Measurements from ENCODE around the gene ANKRD27.

Gene ANKRD27

DNA sequence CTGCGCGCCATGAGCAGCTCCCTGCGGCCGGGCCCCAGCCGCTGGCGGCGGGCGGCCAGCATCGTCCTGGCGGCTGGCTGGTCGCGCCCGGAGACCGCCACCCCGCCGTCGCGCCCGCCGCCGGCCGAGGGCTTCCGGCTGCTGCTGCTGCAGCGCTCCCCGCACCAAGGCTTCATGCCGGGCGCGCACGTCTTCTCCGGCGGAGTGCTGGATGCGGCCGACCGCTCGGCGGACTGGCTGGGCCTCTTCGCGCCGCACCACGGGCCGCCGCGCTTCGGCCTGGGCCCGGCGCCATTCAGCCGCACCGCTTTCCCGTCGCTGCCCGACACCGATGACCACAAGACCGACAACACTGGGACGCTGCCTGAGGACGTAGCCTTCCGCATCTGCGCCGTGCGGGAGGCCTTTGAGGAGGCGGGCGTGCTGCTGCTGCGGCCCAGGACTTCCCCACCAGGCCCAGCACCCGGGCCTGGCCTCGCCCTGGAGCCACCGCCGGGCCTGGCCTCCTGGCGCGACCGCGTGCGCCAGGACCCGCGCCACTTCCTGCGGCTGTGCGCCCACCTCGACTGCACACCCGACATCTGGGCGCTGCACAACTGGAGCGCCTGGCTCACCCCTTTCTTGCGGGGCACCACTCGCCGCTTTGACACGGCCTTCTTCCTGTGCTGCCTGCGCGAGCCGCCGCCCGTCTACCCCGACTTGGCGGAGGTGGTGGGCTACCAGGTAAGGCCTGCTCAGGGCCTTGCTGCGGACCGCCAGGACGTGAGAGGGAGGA lies 17.2 kb upstream of the ANKRD27 start:
- FAIRE-seq = no peak
- no peak for DNase-seq (ENCODE audit: extremely low spot score, insufficient read length, low read depth)

- peak; percentile 63 for FAIRE-seq
These were observed 16.4 kb upstream of the ANKRD27 start, which contains the start of gene NUDT19 for GRCh38 chr19:32691291-32691951. Gene NUDT19 (plus strand): TSS chr19:32691821. CDS start chr19:32691961, 140 bp downstream.

GRCh38 chr19:32688311-32688710 lies 13.3 kb upstream of the ANKRD27 start:
- FAIRE-seq = no peak

More at GRCh38 chr19:32691291-32691951, 16.4 kb upstream of the ANKRD27 start, which contains the start of gene NUDT19:
- DNase-seq (ENCODE audit: extremely low spot score, insufficient read length, low read depth) = peak; percentile 75

DNA sequence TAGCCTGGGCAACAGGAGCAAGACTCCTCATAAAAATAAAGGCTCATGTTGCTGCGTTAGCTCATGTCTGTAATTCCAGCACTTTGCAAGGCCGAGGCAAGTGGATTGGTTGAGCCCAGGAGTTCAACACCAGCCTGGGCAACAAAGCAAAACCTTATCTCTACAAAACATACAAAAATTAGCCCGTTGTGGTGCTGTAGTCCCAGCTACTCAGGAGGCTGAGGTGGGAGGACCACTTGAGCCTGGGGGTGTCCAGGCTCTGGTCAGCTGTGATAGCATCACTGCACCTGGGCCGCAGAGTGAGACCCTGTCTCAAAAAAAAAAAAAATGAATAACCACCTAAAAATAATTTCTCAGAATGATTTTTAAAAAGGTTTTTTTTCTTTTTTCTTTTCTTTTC lies 12.7 kb upstream of the ANKRD27 start:
- FAIRE-seq (no peak), DNase-seq (ENCODE audit: extremely low spot score, insufficient read length, low read depth) (no peak)

More at GRCh38 chr19:32688311-32688710, 13.3 kb upstream of the ANKRD27 start:
- no peak for DNase-seq (ENCODE audit: extremely low spot score, insufficient read length, low read depth)

DNA sequence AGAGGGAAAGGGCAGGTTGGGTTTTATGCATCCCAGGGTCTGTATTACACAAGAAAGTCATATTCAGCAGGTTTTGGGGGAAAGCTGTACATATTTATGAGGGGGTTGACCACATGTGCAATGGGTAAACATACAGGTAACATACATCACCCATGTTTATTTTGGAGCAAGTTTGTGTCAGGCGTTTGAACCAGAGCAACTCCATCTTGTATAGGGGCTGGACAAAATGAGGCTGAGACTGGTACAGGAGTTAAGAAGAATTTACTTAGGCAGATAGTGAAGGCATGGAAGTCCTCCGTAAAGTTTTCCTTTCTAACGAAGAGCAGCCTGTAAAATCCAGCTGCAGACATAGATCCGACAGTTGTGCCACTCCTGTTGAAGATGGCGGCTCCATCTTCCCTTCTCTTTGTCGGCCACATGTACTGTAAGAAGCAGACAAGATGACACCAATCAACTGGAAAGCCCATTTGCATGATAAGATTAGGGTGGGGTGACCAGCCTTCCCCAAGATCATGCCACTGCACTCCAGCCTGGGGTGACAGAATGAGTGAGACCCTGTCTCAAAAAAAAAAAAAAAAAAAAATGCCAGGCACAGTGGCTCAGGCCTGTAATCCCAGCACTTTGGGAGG lies 12.0 kb upstream of the ANKRD27 start:
- FAIRE-seq (no peak), DNase-seq (ENCODE audit: extremely low spot score, insufficient read length, low read depth) (no peak)

GRCh38 chr19:32682317-32682716 lies 7.3 kb upstream of the ANKRD27 start:
- no peak for DNase-seq (ENCODE audit: extremely low spot score, insufficient read length, low read depth)
- no peak for FAIRE-seq

GRCh38 chr19:32680986-32681385 lies 6.0 kb upstream of the ANKRD27 start:
- FAIRE-seq = no peak

GRCh38 chr19:32677657-32678056 lies 2.7 kb upstream of the ANKRD27 start:
- no peak for FAIRE-seq
- no peak for DNase-seq (ENCODE audit: extremely low spot score, insufficient read length, low read depth)

More at GRCh38 chr19:32680986-32681385, 6.0 kb upstream of the ANKRD27 start:
- no peak for DNase-seq (ENCODE audit: extremely low spot score, insufficient read length, low read depth)

- FAIRE-seq (no peak), DNase-seq (ENCODE audit: extremely low spot score, insufficient read length, low read depth) (no peak)
These were observed 1.9 kb upstream of the ANKRD27 start for GRCh38 chr19:32676895-32677359.

DNA sequence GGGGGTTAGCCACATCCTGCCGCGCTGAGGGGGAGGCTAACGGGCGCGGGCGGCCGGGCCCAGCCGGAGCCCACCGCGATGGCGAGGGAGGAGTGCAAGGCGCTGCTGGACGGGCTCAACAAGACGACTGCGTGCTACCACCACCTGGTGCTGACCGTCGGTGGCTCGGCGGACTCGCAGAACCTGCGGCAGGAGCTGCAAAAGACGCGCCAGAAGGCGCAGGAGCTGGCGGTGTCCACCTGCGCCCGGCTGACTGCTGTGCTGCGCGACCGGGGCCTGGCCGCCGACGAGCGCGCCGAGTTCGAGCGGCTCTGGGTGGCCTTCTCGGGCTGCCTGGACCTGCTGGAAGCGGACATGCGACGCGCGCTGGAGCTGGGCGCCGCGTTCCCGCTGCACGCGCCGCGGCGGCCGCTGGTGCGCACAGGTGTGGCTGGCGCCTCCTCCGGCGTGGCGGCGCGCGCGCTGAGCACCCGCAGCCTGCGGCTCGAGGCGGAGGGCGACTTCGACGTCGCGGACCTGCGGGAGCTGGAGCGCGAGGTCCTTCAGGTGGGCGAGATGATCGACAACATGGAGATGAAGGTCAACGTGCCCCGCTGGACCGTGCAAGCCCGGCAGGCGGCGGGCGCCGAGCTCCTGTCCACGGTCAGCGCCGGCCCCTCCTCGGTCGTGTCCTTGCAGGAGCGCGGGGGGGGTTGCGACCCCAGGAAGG lies 1.4 kb upstream of the ANKRD27 start:
- DNase-seq (ENCODE audit: extremely low spot score, insufficient read length, low read depth) (no peak), FAIRE-seq (no peak)

DNA sequence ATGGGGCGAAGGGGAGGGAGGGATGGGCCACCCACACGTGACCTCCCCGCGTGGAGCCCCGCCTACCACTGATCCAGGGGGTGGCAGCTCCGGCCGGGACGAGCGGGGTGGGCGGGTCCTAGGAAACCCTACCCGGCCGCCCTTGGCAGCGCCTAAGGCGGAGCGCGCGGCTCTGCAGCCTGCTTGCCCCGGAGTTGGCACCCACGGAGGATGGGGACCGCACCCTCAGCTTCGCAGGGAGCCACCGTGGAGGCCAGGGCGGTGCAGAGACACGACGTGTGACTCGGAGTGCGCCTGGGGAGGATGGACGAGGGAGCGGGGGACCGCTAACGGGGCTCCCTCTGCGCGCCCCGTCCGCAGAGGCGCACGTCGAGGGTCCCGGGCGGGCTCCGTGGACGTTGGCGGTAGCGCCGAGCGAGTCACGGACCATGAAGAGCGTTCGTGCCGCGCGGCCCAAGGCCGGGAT lies 773 bp upstream of the ANKRD27 start, which contains the start of gene RGS9BP:
Gene RGS9BP (plus strand): TSS at position 129 of the 466 bp plus-strand sequence. CDS start 416 bp downstream, outside the sequence.
- FAIRE-seq (no peak), DNase-seq (ENCODE audit: extremely low spot score, insufficient read length, low read depth) (no peak)

DNA sequence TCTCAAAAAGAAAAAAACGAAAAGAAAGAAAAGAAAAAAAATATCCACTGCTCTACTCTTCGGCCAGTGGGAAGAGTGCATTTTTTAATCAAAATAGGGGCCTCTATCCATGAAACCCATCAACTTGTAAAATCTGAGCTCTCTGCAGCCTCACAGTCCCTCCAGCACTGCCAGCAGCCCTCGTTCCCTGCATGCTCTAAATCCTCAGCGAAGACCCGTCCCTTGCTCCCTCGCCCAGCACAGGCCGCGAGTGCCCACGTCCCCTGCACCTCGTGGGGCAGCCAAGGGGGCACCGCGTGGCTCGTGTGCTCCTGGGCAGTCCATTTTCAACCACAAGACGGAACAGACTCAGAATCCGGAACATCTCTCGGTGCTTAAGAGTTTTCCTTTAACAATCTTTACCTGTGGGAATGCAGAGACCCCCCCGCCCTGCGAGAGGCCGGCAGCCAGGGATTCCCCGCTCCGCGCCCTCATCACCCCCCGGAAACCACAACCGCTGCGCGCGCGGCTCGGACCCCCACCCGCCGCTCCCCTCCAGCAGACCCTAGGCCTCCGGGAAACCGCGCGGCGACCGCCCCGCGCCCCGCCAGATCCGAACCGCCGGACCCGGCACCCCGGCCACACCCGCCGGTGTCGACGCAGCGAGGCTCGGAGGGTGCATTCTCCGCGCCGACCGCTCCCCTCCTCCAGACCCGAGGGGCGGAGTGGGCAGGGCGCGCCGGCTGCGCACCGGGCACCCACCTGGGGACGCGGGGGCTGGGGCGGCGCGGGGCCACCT lies 638 bp downstream of the ANKRD27 start:
- FAIRE-seq = no peak
- DNase-seq (ENCODE audit: extremely low spot score, insufficient read length, low read depth) = peak; percentile 28

GRCh38 chr19:32673573-32673972 lies 1.4 kb downstream of the ANKRD27 start:
- DNase-seq (ENCODE audit: extremely low spot score, insufficient read length, low read depth) = no peak

GRCh38 chr19:32672841-32673240 lies 2.1 kb downstream of the ANKRD27 start:
- FAIRE-seq (no peak), DNase-seq (ENCODE audit: extremely low spot score, insufficient read length, low read depth) (no peak)

More at GRCh38 chr19:32673573-32673972, 1.4 kb downstream of the ANKRD27 start:
- no peak for FAIRE-seq

- FAIRE-seq = no peak
- no peak for DNase-seq (ENCODE audit: extremely low spot score, insufficient read length, low read depth)
These were observed 2.9 kb downstream of the ANKRD27 start for GRCh38 chr19:32671883-32672593.

DNA sequence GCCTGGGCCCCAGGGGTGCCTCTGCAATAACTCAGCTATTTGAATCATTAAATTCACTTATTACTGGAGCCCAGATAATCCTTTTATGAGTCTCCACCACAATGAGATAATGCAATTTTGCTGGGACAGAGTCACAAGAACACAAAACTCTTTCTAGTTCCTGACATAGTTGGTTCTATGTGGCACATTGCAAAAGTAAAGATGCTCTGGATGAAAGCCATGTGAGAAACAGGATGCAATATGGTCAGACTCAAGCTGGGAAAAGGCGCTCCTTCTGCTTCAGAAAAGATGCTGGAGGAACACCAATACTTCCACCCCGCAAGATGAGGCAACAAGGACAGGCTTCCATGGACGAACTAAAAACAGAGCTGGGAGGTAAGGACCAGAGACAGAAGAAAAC lies 5.7 kb downstream of the ANKRD27 start:
- no peak for FAIRE-seq

DNA sequence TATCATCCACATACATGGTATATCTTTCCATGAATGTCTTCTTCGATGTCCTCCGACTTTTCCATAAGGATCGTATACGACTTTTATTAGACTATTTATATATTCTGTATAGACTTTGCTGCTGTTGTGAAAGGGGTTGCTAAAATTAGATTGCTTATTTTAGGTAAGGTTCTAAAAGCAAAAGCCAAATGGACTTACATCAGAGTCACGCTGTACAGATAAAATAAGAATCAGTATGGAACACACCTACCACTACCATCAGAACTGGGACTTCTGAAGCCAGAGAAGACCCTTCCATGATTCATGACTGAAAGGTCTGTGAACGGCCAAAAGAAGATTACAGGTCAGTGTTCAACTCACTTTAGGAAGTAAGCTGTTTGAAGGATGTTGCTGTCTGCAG lies 8.9 kb downstream of the ANKRD27 start:
- DNase-seq (ENCODE audit: extremely low spot score, insufficient read length, low read depth) = no peak
- no peak for FAIRE-seq

More for the DNA sequence above, 5.7 kb downstream of the ANKRD27 start:
- no peak for DNase-seq (ENCODE audit: extremely low spot score, insufficient read length, low read depth)

- DNase-seq (ENCODE audit: extremely low spot score, insufficient read length, low read depth) (no peak), FAIRE-seq (no peak)
These were observed 12.8 kb downstream of the ANKRD27 start for GRCh38 chr19:32662186-32662585.
